ENCODE results near the gene KCNJ10.

Gene KCNJ10

GRCh38 chr1:160099716-160100375 is 29.9 kb upstream of the KCNJ10 start:
- no peak for DNase-seq

GRCh38 chr1:160098852-160099561 is 29.0 kb upstream of the KCNJ10 start:
- peak; percentile 51 to 100 (median 97) for DNase-seq

- peak in 55 of 56 donors; percentile 49 to 97 (median 91) for DNase-seq
Observed at GRCh38 chr1:160097911-160098851, 28.2 kb upstream of the KCNJ10 start, which contains the start of gene IGSF8. Gene IGSF8, minus strand, starts transcription at chr1:160098619. Its CDS starts 147 bp downstream, at chr1:160098472.

- peak in 13 of 56 donors; percentile 24 to 64 (median 42) for DNase-seq
Observed at GRCh38 chr1:160097151-160097910, 27.4 kb upstream of the KCNJ10 start.

- DNase-seq = peak in 2 of 56 donors; percentile 30 to 42
Observed at GRCh38 chr1:160096274-160097116, 26.5 kb upstream of the KCNJ10 start.

GRCh38 chr1:160095382-160096105 is 25.6 kb upstream of the KCNJ10 start:
- peak in 50 of 56 donors; percentile 25 to 94 (median 76) for DNase-seq

- peak in 1 of 56 donors; percentile 19 for DNase-seq
Observed at GRCh38 chr1:160094806-160095205, 24.8 kb upstream of the KCNJ10 start.

- no peak for DNase-seq
Observed at GRCh38 chr1:160094291-160094625, 24.3 kb upstream of the KCNJ10 start.

- DNase-seq = no peak
Observed at GRCh38 chr1:160093624-160094290, 23.8 kb upstream of the KCNJ10 start.

- no peak for DNase-seq
Observed at GRCh38 chr1:160093069-160093395, 23.1 kb upstream of the KCNJ10 start.

GRCh38 chr1:160092366-160093068 is 22.6 kb upstream of the KCNJ10 start:
- peak in 30 of 56 donors; percentile 31 to 77 (median 58) for DNase-seq

- no peak for DNase-seq
Observed at GRCh38 chr1:160091666-160092223, 21.8 kb upstream of the KCNJ10 start.

- DNase-seq = no peak
Observed at GRCh38 chr1:160090760-160091159, 20.8 kb upstream of the KCNJ10 start.

- DNase-seq = no peak
Observed at GRCh38 chr1:160089883-160090282, 19.9 kb upstream of the KCNJ10 start.

GRCh38 chr1:160087118-160087662 is 17.2 kb upstream of the KCNJ10 start:
- no peak for DNase-seq

- peak in 2 of 56 donors; percentile 21 to 45 for DNase-seq
Observed at GRCh38 chr1:160086456-160086892, 16.5 kb upstream of the KCNJ10 start.

Data from amygdala (tissue), 56 donors.